ENCODE measurements around the gene ANLN. TPM values are rescaled to one million over a fixed set of nuclear protein-coding genes. Genes with fewer than 3 reads are reported as not detected.

Gene ANLN
- total RNA-seq, 1 experiment from 2014 or later = 78.9 TPM

DNA sequence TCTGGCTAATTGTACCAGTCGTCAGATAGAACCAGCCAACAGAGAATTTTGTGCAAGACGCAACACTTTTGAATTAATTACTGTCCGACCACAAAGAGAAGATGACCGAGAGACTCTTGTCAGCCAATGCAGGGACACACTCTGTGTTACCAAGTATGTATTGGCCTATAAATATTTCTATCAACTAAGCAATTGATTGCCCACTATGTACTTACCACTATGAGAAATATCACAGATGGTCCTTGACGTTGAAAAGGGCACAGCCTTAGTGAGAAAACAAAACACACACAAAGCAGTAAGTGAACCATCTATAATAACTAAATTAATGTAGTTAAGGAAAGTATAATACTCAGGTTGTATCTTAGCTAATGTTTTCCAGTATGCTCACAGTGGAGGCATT, 60.0 kb downstream of the ANLN start:
- Histone ChIP-seq H3K18ac (ENCODE audit: insufficient read length, low read depth, low read length) (no peak overlapping the region), H3K4me2 (ENCODE audit: insufficient read depth, insufficient read length, low read length) (no peak overlapping the region), H4K20me1 (ENCODE audit: control insufficient read depth, insufficient read depth, insufficient read length) (no peaks in the 10 kb centered on the region), H2BK12ac (ENCODE audit: insufficient read length, low read depth, low read length) (no peak overlapping the region), H2BK20ac (ENCODE audit: low read depth, low read length, poor library complexity, severe bottlenecking) (no peak overlapping the region), H3K79me2 (ENCODE audit: insufficient read depth, low read length) (no peaks in the 10 kb centered on the region), H3K14ac (ENCODE audit: insufficient read depth, low read length) (no peak overlapping the region), H3K23ac (ENCODE audit: insufficient read length, low read depth, low read length) (no peak overlapping the region), H2BK5ac (ENCODE audit: insufficient read length, low read length) (no peak overlapping the region), H2BK120ac (ENCODE audit: low read depth, low read length, poor library complexity, severe bottlenecking) (no peak overlapping the region), H3K27ac (ENCODE audit: insufficient read length, low read depth, low read length) (no peak overlapping the region), H3K4ac (ENCODE audit: low read depth, low read length) (no peak overlapping the region), H2BK15ac (ENCODE audit: low read depth, low read length) (no peak overlapping the region), H3K9ac (ENCODE audit: extremely low read depth, insufficient read length, low read length) (no peak overlapping the region), H3K4me1 (ENCODE audit: insufficient read depth, low read length) (no peaks in the 10 kb centered on the region), H4K91ac (ENCODE audit: insufficient read length, low read depth, low read length) (no peak overlapping the region), H4K5ac (ENCODE audit: insufficient read length, low read depth, low read length) (no peak overlapping the region), H4K8ac (replicated peaks; ENCODE audit: insufficient read length, low read depth, low read length) (no peak overlapping the region), H2AFZ (ENCODE audit: low read length) (no peak overlapping the region), H3K23me2 (ENCODE audit: insufficient read length, low read depth, low read length, poor library complexity, severe bottlenecking) (no peaks in the 10 kb centered on the region), H2AK5ac (ENCODE audit: insufficient read length, low read length) (no peak overlapping the region), H3K9me3 (ENCODE audit: control insufficient read depth, low read depth, low read length) (no peaks in the 10 kb centered on the region), H3K56ac (ENCODE audit: insufficient read length, low read depth, low read length) (no peak overlapping the region), H3K27me3 (ENCODE audit: insufficient read depth, low read length) (no peaks in the 10 kb centered on the region), H3K79me1 (ENCODE audit: insufficient read depth, low read depth, low read length, poor library complexity, severe bottlenecking) (no peaks in the 10 kb centered on the region), H3T11ph (ENCODE audit: low read length) (no peak overlapping the region)
- WGBS (ENCODE audit: extremely low coverage, insufficient read length, low lambda C conversion rate) = no CpG with 5 or more reads among the region's 5 CpGs
- TF ChIP-seq, protein P1, sequence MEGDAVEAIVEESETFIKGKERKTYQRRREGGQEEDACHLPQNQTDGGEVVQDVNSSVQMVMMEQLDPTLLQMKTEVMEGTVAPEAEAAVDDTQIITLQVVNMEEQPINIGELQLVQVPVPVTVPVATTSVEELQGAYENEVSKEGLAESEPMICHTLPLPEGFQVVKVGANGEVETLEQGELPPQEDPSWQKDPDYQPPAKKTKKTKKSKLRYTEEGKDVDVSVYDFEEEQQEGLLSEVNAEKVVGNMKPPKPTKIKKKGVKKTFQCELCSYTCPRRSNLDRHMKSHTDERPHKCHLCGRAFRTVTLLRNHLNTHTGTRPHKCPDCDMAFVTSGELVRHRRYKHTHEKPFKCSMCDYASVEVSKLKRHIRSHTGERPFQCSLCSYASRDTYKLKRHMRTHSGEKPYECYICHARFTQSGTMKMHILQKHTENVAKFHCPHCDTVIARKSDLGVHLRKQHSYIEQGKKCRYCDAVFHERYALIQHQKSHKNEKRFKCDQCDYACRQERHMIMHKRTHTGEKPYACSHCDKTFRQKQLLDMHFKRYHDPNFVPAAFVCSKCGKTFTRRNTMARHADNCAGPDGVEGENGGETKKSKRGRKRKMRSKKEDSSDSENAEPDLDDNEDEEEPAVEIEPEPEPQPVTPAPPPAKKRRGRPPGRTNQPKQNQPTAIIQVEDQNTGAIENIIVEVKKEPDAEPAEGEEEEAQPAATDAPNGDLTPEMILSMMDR (conservative IDR thresholded peaks at IDR 0.05) = no peak
- Mint-ChIP-seq H3K36me3 (ENCODE audit: insufficient read depth in 1 of 3, low read depth in 3 of 3) (peaks cover 44 to 81% (median 76%) of the 10 kb centered on the region in 3 experiments), H3K4me1 (no peaks in the 10 kb centered on the region), H3K27me3 (ENCODE audit: low read depth) (no peaks in the 10 kb centered on the region), H3K27ac (no peak overlapping the region), H3K4me3 (no peak overlapping the region), H3K9me3 (no peaks in the 10 kb centered on the region)
- DNase-seq = no peak

Measured in H9 (cell line).